Astrocyte (in vitro differentiated cells and primary cell): ENCODE data around the gene SPIRE1. TPM values are rescaled to one million over a fixed set of nuclear protein-coding genes. Genes with fewer than 3 reads are reported as not detected.
A peak's percentile ranks its signal among the peaks of the same experiment; 100 is the strongest.
"Not testable (repeated sequence)": the region's sequence is repeated elsewhere in the genome, so short reads cannot be mapped to it uniquely, and the experiment has no call there.

Source experiments
- DNase-seq: peaks from one replicate; pipeline ENCODE4 v3.0.0-alpha.2; 2010; ENCODE audit warnings: low read depth
- FAIRE-seq: peaks from 2 replicates; lab custom pipeline; 2011; peaks lifted over from hg19 to GRCh38; lab: Jason Lieb, UNC
- H2AFZ ChIP-seq: 2 replicates; pipeline ENCODE4 v1.6.0; 2012; ENCODE audit warnings: low read depth, low read length, inconsistent platforms
- H3K27ac ChIP-seq: 2 replicates; pipeline ENCODE4 v1.5.1; 2011; ENCODE audit warnings: low read depth, low read length, inconsistent platforms
- H3K27me3 ChIP-seq: 2 replicates; pipeline ENCODE4 v1.6.0; 2011; ENCODE audit warnings: low read length, inconsistent platforms; ENCODE audit not compliant: insufficient read depth
- H3K36me3 ChIP-seq: 2 replicates; pipeline ENCODE4 v1.5.1; 2011; ENCODE audit warnings: low read length, inconsistent platforms; ENCODE audit not compliant: insufficient read depth
- H3K4me1 ChIP-seq: 2 replicates; pipeline ENCODE4 v1.5.1; 2011; ENCODE audit warnings: low read length, inconsistent platforms; ENCODE audit not compliant: insufficient read depth
- H3K4me2 ChIP-seq: 2 replicates; pipeline ENCODE4 v1.6.0; 2012; ENCODE audit warnings: low read length, inconsistent platforms
- H3K4me3 ChIP-seq: 2 replicates; pipeline ENCODE4 v1.5.1; 2011; ENCODE audit warnings: low read depth, mild to moderate bottlenecking, low read length, inconsistent platforms; ENCODE audit not compliant: insufficient read depth
- H3K79me2 ChIP-seq: 2 replicates; pipeline ENCODE4 v1.6.0; 2012; ENCODE audit warnings: mild to moderate bottlenecking, low read length, inconsistent platforms; ENCODE audit not compliant: insufficient read depth
- H3K9ac ChIP-seq: 2 replicates; pipeline ENCODE4 v1.6.0; 2012; ENCODE audit warnings: mild to moderate bottlenecking, low read length, inconsistent platforms
- H3K9me3 ChIP-seq: 2 replicates; pipeline ENCODE4 v1.5.1; 2012; ENCODE audit warnings: low read depth, mild to moderate bottlenecking, low read length, inconsistent platforms; ENCODE audit not compliant: insufficient read depth
- H4K20me1 ChIP-seq: 2 replicates; pipeline ENCODE4 v1.6.0; 2012; ENCODE audit warnings: low read length, inconsistent platforms; ENCODE audit not compliant: insufficient read depth
- H3K27ac Mint-ChIP-seq: one replicate; pipeline ENCODE4 v1.8.0; 2021; ENCODE audit warnings: mild to moderate bottlenecking, mixed read lengths; ENCODE audit not compliant: unreplicated experiment
- H3K27me3 Mint-ChIP-seq: one replicate; pipeline ENCODE4 v1.8.0; 2021; ENCODE audit warnings: low read depth, mixed read lengths; ENCODE audit not compliant: unreplicated experiment
- H3K36me3 Mint-ChIP-seq: one replicate; pipeline ENCODE4 v1.8.0; 2021; ENCODE audit warnings: low read depth, mixed read lengths; ENCODE audit not compliant: unreplicated experiment
- H3K4me1 Mint-ChIP-seq: one replicate; pipeline ENCODE4 v1.8.0; 2021; ENCODE audit warnings: low read depth, mixed read lengths; ENCODE audit not compliant: unreplicated experiment
- H3K4me3 Mint-ChIP-seq: one replicate; pipeline ENCODE4 v1.8.0; 2021; ENCODE audit warnings: mild to moderate bottlenecking, moderate library complexity, mixed read lengths; ENCODE audit not compliant: unreplicated experiment
- H3K9me3 Mint-ChIP-seq: one replicate; pipeline ENCODE4 v1.8.0; 2021; ENCODE audit warnings: mild to moderate bottlenecking, mixed read lengths; ENCODE audit not compliant: unreplicated experiment
- CTCF ChIP-seq: IDR thresholded peaks from 2 replicates; pipeline ENCODE4 v1.5.1; 2011; ENCODE audit warnings: low read depth, mild to moderate bottlenecking, inconsistent platforms, low read length, moderate library complexity; ENCODE audit not compliant: insufficient read depth
- EZH2 ChIP-seq: IDR thresholded peaks from 2 replicates; pipeline ENCODE4 v1.6.1; 2012; ENCODE audit warnings: mild to moderate bottlenecking, low read length, inconsistent platforms; ENCODE audit not compliant: insufficient read depth
- total RNA-seq: library from RNA; stranded (reverse); gene quantifications from 2 replicates; pipeline ENCODE4 v1.2.1, GENCODE V29; 2021

Gene SPIRE1
- total RNA-seq, 1 donor from 2014 or later, result 42.0 TPM

- peaks cover 2% of the 10 kb centered on the region for H3K36me3 ChIP-seq
- no peaks in the 10 kb centered on the region for H3K27me3 ChIP-seq
- H3K4me3 Mint-ChIP-seq, result no peak overlapping the region
- TF ChIP-seq EZH2, result no peak
- no peak for TF ChIP-seq CTCF
- peaks cover 43% of the 10 kb centered on the region for H4K20me1 ChIP-seq
- H3K79me2 ChIP-seq, result peaks cover 52% of the 10 kb centered on the region
- H3K4me1 ChIP-seq, result peaks cover 7% of the 10 kb centered on the region
- H3K4me1 Mint-ChIP-seq, result peaks cover 9% of the 10 kb centered on the region
- no peak overlapping the region for H3K27ac Mint-ChIP-seq
- FAIRE-seq (no peak), DNase-seq (no peak)
- peaks cover 9% of the 10 kb centered on the region for H3K9me3 Mint-ChIP-seq
- peaks cover 16% of the 10 kb centered on the region for H3K36me3 Mint-ChIP-seq
- H3K27me3 Mint-ChIP-seq, result no peaks in the 10 kb centered on the region
- no peak overlapping the region for H3K27ac ChIP-seq
- no peak overlapping the region for H3K9ac ChIP-seq
- H2AFZ ChIP-seq, result no peak overlapping the region
- H3K4me3 ChIP-seq, result no peak overlapping the region
- no peak overlapping the region for H3K4me2 ChIP-seq
- H3K9me3 ChIP-seq, result no peaks in the 10 kb centered on the region
These were observed 105.0 kb downstream of the SPIRE1 start for GRCh38 chr18:12552879-12553242.

GRCh38 chr18:12551943-12552878, 105.7 kb downstream of the SPIRE1 start:
- DNase-seq, result peak; percentile 97
- not testable (repeated sequence) for H3K36me3 ChIP-seq, H3K4me1 Mint-ChIP-seq, H3K9me3 ChIP-seq, H3K9ac ChIP-seq, FAIRE-seq, H3K9me3 Mint-ChIP-seq, H3K4me3 ChIP-seq, H3K4me1 ChIP-seq, H3K27me3 Mint-ChIP-seq, H3K27ac ChIP-seq, H3K27ac Mint-ChIP-seq, H3K4me3 Mint-ChIP-seq, H3K27me3 ChIP-seq, H2AFZ ChIP-seq
- Histone ChIP-seq H3K4me2 (peak overlapping the region; percentile 74), H4K20me1 (peaks cover 45% of the 10 kb centered on the region), H3K79me2 (peaks cover 56% of the 10 kb centered on the region)
- H3K36me3 Mint-ChIP-seq, result peaks cover 13% of the 10 kb centered on the region

GRCh38 chr18:12551466-12551865, 106.4 kb downstream of the SPIRE1 start:
- not testable (repeated sequence) for H3K4me1 ChIP-seq, H3K9me3 ChIP-seq, H3K9ac ChIP-seq, DNase-seq, H3K36me3 ChIP-seq, H3K4me3 Mint-ChIP-seq, H2AFZ ChIP-seq, H3K27me3 Mint-ChIP-seq, H3K4me1 Mint-ChIP-seq, H3K27me3 ChIP-seq, H3K27ac Mint-ChIP-seq, H3K27ac ChIP-seq, FAIRE-seq, H3K4me3 ChIP-seq, H3K9me3 Mint-ChIP-seq
- peaks cover 56% of the 10 kb centered on the region for H3K79me2 ChIP-seq
- peaks cover 13% of the 10 kb centered on the region for H3K36me3 Mint-ChIP-seq
- H3K4me2 ChIP-seq, result peak overlapping the region; percentile 74
- H4K20me1 ChIP-seq, result peaks cover 48% of the 10 kb centered on the region
